ENCODE results near the gene COL9A2. TPM values are rescaled to one million over a fixed set of nuclear protein-coding genes. Genes with fewer than 3 reads are reported as not detected.
"Not testable (repeated sequence)": the region's sequence is repeated elsewhere in the genome, so short reads cannot be mapped to it uniquely, and the experiment has no call there.

COL9A2 gene
- total RNA-seq: 0.60 and 1.2 TPM in 2 replicates

- DNase-seq: peak; percentile 28
Observed at GRCh38 chr1:40316595-40317393, at the start of gene COL9A2. COL9A2 (minus strand) TSS chr1:40317286; CDS start chr1:40317197, 89 bp downstream.

GRCh38 chr1:40363721-40364120, 46.6 kb upstream of the COL9A2 start:
- peak; percentile 14 for DNase-seq

- peak; percentile 61 for DNase-seq
Observed at GRCh38 chr1:40362699-40363098, 45.6 kb upstream of the COL9A2 start.

- DNase-seq: no peak
Observed at GRCh38 chr1:40362199-40362598, 45.1 kb upstream of the COL9A2 start.

- DNase-seq: no peak
Observed at GRCh38 chr1:40361637-40362036, 44.6 kb upstream of the COL9A2 start.

- no peak for DNase-seq
Observed at GRCh38 chr1:40361201-40361600, 44.1 kb upstream of the COL9A2 start.

GRCh38 chr1:40360631-40361030, 43.5 kb upstream of the COL9A2 start:
- DNase-seq: no peak

GRCh38 chr1:40357625-40358024, 40.5 kb upstream of the COL9A2 start:
- DNase-seq: no peak

- DNase-seq: no peak
Observed at GRCh38 chr1:40353082-40353481, 36.0 kb upstream of the COL9A2 start.

- DNase-seq: no peak
Observed at GRCh38 chr1:40352126-40352525, 35.0 kb upstream of the COL9A2 start.

GRCh38 chr1:40351124-40351523, 34.0 kb upstream of the COL9A2 start:
- DNase-seq: no peak

- no peak for DNase-seq
Observed at GRCh38 chr1:40350391-40350790, 33.3 kb upstream of the COL9A2 start.

GRCh38 chr1:40344597-40344996, 27.5 kb upstream of the COL9A2 start:
- DNase-seq: peak; percentile 38

GRCh38 chr1:40342381-40342717, 25.3 kb upstream of the COL9A2 start:
- DNase-seq: not testable (repeated sequence)

GRCh38 chr1:40341491-40342380, 24.6 kb upstream of the COL9A2 start:
- DNase-seq: no peak

- DNase-seq: no peak
Observed at GRCh38 chr1:40339420-40340323, 22.6 kb upstream of the COL9A2 start.

GRCh38 chr1:40338745-40339419, 21.8 kb upstream of the COL9A2 start:
- peak; percentile 90 for DNase-seq

GRCh38 chr1:40337443-40337842, 20.4 kb upstream of the COL9A2 start:
- no peak for DNase-seq

- no peak for DNase-seq
Observed at GRCh38 chr1:40332695-40333094, 15.6 kb upstream of the COL9A2 start.

- not testable (repeated sequence) for DNase-seq
Observed at GRCh38 chr1:40331403-40331802, 14.3 kb upstream of the COL9A2 start.

GRCh38 chr1:40318970-40319621, 2.0 kb upstream of the COL9A2 start:
- DNase-seq: no peak

- DNase-seq: no peak
Observed at GRCh38 chr1:40318476-40318875, 1.4 kb upstream of the COL9A2 start.
